SIG-M5 (cell line): Measurements from ENCODE around the gene ADAMTS7.
"Not testable (repeated sequence)": the region's sequence is repeated elsewhere in the genome, so short reads cannot be mapped to it uniquely, and the experiment has no call there.

Source experiments
- DNase-seq: peaks from one replicate; lab custom pipeline; 2025; lab: John Stamatoyannopoulos, UW

Gene ADAMTS7

GRCh38 chr15:78764340-78765153, 46.7 kb downstream of the ADAMTS7 start:
- not testable (repeated sequence) for DNase-seq

- DNase-seq: no peak
Observed at GRCh38 chr15:78763796-78764241, 47.4 kb downstream of the ADAMTS7 start.

- no peak for DNase-seq
Observed at GRCh38 chr15:78762985-78763795, 48.1 kb downstream of the ADAMTS7 start.

- DNase-seq: not testable (repeated sequence)
Observed at GRCh38 chr15:78762386-78762961, 48.8 kb downstream of the ADAMTS7 start.

GRCh38 chr15:78761891-78762385, 49.3 kb downstream of the ADAMTS7 start:
- DNase-seq: no peak

GRCh38 chr15:78761475-78761874, 49.8 kb downstream of the ADAMTS7 start:
- not testable (repeated sequence) for DNase-seq

- no peak for DNase-seq
Observed at GRCh38 chr15:78761020-78761419, 50.2 kb downstream of the ADAMTS7 start.

GRCh38 chr15:78760091-78760882, 51.0 kb downstream of the ADAMTS7 start:
- DNase-seq: not testable (repeated sequence)

GRCh38 chr15:78759361-78759998, 51.8 kb downstream of the ADAMTS7 start:
- DNase-seq: not testable (repeated sequence)

- DNase-seq: not testable (repeated sequence)
Observed at GRCh38 chr15:78758486-78759200, 52.6 kb downstream of the ADAMTS7 start.

GRCh38 chr15:78758084-78758483, 53.2 kb downstream of the ADAMTS7 start:
- DNase-seq: not testable (repeated sequence)

- no peak for DNase-seq
Observed at GRCh38 chr15:78757636-78757905, 53.7 kb downstream of the ADAMTS7 start.

- not testable (repeated sequence) for DNase-seq
Observed at GRCh38 chr15:78756781-78757635, 54.3 kb downstream of the ADAMTS7 start.

- not testable (repeated sequence) for DNase-seq
Observed at GRCh38 chr15:78755900-78756591, 55.2 kb downstream of the ADAMTS7 start.

- DNase-seq: not testable (repeated sequence)
Observed at GRCh38 chr15:78754637-78755280, 56.5 kb downstream of the ADAMTS7 start.

- DNase-seq: not testable (repeated sequence)
Observed at GRCh38 chr15:78753751-78754535, 57.3 kb downstream of the ADAMTS7 start.

GRCh38 chr15:78753359-78753659, 58.0 kb downstream of the ADAMTS7 start:
- DNase-seq: not testable (repeated sequence)
